HG03135 (cell line): ENCODE measurements around the gene WRAP73.

Experiments used
- ATAC-seq: cut with Tn5 transposase; IDR thresholded peaks from one replicate; pipeline ENCODE4 v1.9.1; 2021; ENCODE audit warnings: mild to moderate bottlenecking, moderate library complexity; ENCODE audit not compliant: unreplicated experiment

WRAP73 gene

DNA sequence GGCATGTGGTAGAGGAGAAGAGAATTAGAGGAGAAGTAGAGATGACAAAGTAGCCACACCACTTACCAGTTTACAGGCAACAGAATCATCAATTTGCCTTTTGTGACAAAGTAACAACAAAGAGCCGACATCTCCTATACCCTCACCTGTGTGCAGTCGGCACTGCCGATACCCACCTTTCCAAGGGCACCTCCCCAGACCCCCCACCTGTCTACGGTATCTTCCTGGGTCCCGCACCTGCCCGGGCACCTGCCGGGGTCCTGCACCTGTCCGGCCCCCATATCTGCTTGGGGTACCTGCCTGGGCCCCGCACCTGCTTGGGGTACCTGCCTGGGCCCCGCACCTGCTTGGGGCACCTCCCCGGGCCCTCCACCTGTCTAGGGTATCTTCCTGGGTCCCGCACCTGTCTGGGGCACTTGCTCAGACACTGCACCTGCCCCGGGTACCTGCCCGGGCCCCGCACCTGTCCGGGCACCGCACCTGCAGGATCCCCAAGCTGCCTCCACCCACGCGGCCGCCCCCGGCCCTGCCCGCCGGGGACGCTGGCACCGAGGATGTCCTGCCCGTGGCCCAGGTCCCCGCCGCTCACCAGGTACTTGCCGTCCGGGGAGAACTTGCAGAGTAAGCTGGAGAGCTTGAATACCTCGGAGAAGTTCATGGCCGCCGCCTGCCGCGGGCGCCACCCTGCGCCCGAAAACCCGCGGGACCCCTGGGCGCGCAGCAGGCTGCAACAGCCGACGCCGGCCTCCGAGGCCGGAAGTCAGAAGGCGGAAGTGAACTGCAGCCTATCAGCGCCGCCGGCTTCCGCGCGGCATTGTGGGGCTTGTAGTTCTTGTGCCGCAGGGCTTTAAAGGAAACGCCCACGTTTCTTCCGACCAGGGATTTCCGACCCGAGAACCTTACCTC lies at the start of gene WRAP73:
Gene WRAP73, minus strand, starts transcription at position 762 of the 906 bp plus-strand sequence. Its CDS starts 104 bp downstream, at position 658.
- ATAC-seq = peak; percentile 71

- ATAC-seq = no peak
Observed at GRCh38 chr1:3699596-3699995, 49.7 kb upstream of the WRAP73 start.

DNA sequence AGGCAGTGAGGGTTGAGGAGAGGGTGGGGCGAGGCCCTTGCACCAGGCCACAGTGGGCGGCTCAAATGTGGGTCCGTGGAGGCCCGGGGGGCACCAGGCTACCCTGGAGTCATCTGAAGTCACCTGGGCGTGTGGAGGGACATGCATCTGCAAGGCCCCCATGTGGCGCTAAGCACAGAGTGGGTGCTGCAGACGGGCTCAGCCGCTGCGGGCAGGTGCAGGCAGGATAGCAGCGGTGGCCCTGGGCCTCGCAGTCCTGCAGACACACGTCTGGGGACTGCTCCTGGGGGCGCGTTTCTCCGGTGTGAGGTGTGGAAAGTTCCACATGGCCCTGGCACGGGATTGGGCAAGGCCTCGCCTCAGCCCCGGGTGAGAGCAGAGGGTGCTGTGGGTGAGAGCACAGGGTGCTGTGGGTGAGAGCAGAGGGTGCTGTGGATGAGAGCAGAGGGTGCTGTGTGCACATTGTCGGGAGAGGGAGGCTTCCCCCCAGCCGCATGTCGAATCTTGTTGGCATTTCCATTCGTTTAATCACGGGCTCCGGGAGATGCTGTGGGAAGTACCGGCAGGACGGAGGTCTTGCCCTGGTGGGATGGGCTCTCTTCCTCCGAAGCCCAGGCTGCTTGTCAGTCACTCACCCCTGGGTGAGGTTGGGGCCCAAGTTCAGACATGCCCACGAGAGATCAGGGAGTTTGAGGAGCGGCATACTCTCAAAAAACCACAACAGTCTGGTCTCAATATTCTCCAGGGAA lies 48.9 kb upstream of the WRAP73 start:
- ATAC-seq = no peak

GRCh38 chr1:3697810-3698209 lies 47.9 kb upstream of the WRAP73 start:
- no peak for ATAC-seq

DNA sequence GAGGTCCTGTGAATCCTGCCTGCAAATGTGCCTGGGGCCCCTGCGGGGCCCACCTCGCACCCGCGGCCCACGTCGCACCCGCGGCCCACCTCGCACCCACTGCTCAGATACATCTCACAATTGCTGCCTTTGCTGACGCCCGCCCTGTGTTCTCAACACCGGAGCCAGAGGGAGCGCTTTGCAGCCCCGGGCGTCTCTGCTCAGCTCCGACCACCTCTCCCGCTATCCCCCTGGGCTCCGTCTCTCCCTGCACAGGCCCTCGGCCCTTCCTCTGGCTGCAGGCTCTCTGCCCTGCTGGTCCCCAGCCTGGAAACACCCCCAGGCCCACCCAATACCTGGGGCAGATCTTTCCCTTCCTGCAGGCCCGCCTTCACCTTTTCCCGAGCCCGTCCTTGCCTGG lies 47.2 kb upstream of the WRAP73 start:
- ATAC-seq = no peak

DNA sequence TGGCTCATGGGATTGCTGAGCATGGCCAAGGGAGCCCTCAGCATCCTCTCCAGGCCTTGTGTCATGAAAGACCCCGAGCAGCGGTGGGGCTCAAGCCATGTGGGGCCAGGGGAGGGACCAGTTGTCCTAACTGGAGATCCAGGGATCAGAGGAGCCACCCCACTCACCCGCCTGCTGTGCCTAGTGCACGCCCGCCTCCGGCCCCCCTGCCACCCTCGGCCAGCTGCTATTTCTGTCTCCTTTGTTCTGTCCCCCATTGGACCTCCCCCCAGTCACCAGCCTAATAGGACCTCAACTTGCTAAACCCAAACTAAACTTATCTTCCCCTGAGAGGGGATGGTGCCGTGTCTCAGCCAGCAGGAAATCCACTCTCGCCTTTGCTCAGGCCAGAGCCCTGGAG lies 46.8 kb upstream of the WRAP73 start:
- ATAC-seq = no peak

DNA sequence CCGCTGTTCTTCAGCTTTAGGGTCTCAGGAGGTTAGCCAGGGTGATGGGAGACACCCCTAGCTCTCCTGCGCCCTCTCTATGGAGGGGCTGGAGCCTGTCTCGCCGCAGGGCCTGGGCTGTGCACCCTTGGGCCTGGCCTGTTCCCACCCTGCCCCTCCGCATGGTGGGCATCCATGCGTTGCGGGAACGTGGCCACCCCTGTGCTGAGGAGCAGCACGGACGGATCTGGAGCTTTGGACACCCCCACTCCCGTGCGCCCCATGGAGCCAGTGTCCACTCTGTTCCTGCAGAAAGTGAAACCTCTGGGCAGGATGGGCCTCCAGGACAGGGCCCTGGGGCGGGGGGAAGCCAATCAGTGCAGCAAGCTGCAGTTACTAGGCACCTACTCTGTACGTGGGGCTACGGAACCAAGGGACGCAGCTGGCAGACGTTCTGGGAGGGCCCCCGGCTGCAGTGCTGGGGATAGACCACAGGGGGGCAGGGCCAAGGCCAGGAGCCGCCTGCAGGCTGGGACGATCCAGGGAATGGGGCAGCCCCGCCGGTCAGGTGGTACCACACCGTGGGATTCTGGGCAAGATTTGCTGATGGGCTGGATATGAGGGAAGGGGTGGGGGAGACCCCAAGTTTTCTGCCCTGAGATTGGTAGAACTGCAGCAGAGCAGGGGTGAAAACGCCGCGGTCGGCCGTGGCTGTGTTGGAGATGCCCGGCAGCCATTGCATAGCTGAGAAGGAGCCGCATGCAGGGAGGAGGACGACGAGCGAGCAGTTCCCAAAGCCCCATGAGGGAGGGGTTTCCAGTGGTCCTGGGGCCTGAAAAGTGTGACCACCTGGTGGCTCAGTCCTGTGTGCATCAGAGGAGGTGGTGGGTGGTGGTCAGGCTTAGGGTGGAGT lies 45.7 kb upstream of the WRAP73 start:
- ATAC-seq = no peak

GRCh38 chr1:3693321-3693720 lies 43.4 kb upstream of the WRAP73 start:
- ATAC-seq = no peak

DNA sequence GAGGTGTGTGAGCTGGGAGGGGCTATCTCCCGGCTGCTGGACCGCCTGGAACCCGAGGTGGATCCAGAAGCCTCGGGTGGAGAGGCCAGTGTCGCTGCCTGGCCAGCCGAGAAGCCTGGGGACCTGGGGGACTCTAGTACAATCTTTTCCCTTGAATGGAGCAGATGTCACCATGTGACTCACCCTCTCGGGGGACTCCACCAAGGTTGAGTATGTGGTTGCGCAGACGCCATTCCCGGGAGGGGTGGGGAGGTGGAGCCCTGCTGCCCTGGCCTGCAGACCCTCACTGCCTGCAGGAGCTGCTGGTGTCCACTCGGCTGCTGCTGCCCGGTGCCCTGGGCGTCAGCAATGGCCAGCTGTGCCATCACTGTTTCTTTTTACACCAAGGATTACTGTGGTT lies 42.7 kb upstream of the WRAP73 start:
- ATAC-seq = no peak

GRCh38 chr1:3691421-3692204 lies 41.7 kb upstream of the WRAP73 start:
- no peak for ATAC-seq

DNA sequence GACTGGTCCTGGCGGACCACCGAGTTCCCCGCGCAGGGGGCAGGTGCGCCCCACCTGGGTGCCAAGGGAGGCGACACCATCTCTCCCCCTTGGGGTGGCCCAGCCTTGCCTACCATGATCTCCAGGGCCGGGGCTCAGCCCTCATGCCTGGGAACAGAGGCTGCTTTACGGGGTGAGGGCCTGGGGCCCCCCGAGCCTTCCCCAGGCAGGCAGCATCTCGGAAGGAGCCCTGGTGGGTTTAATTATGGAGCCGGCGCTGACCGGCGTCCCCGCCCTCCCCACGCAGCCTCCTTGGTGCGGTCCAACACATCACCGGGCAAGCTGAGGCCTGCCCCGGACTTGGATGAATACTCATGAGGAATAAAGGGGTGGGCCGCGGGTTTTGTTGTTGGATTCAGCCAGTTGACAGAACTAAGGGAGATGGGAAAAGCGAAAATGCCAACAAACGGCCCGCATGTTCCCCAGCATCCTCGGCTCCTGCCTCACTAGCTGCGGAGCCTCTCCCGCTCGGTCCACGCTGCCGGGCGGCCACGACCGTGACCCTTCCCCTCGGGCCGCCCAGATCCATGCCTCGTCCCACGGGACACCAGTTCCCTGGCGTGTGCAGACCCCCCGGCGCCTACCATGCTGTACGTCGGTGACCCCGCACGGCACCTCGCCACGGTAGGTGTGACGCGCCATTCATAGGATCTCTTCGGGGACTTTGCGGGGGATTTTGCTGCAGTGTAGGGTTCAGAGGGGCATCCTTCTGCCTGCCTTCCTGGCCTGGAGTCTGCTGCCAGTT lies 40.6 kb upstream of the WRAP73 start:
- ATAC-seq = no peak

DNA sequence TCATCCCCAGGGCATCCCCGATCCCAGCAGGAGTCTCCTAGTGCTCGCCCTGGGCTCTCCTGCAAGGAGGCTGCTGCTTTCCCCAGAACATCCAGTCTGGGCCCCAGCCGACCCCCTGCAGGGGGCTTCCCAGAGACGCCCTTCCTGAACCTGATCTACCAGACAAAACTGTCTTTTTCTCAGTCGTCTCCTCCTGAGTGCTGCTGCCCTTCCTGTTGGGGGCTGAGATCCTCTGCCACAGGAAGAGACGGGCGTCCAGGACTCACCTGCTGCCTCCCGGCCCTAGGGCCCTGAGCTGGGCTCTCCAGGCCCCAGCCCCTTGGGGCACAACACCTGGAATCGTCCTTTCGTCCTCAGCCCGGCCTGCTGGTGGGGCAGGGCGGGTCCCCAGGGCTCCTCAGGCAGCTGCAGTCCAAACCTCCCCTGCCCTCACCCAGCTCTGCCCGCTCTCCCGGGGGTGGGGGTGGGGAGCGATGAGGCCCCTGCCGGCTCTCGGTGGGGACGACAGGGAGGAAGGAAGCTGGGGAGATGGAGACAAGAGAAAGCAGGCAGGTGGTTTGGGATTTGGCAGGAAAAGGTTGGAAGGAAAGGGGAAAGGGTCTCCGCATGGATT lies 39.3 kb upstream of the WRAP73 start:
- ATAC-seq = no peak

DNA sequence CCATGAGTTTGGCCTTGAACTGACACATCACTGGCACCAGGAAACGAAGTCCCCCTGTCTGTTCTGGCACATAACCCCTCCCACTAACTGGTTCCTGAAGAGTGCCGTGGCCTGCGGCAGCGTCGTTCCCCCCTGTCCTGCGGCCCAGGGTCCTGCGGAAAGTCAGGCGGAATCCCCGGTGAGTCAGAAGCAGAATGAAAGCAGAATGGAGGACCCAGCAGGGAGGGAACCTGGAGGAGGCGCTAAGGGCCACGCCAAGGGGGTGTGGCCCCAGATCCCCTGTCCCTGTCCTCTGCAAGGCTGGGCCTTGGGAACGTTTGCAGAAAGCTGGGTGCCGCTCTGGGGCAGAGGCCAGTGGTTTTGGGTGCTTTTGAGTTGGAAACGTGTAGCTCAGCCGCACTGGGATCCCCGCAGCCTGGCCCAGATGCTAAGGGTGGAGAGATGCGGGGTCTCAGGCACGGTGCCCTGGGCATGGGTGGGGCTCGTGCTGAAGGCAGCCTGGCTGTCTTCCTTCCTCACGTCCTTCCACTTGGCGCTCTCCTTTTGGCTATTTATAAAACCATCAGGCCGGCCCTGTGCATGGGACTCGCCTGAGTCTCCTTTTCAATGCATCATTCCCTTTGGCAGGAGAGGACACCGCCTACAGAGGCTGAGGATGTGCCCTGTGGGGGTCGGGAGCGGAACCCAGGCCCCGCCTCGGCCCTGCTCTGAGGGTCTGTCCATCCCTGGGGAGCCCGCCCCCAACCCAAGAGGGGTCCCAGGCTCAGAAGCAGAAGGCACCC lies 38.6 kb upstream of the WRAP73 start:
- ATAC-seq = no peak

DNA sequence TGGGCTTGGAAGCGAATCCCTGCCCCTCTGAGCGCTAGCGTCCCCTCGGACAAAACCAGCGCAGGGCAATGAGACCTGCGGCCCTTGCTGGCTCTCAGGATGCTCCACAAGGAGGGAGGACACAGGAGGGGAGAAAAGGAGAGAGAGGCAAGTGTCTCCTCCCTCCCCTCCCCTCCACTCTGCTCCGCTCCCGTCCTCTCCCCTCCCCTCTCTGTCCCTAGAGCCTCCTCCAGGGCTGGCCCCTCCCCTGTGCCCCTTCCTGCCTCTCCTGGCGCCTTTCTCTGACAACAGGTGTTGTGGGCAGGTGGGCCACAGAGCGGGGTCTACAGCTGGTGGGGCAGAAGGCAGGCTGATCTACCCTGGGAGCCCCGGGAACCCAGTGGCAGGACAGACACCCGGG lies 37.6 kb upstream of the WRAP73 start:
- ATAC-seq = no peak

DNA sequence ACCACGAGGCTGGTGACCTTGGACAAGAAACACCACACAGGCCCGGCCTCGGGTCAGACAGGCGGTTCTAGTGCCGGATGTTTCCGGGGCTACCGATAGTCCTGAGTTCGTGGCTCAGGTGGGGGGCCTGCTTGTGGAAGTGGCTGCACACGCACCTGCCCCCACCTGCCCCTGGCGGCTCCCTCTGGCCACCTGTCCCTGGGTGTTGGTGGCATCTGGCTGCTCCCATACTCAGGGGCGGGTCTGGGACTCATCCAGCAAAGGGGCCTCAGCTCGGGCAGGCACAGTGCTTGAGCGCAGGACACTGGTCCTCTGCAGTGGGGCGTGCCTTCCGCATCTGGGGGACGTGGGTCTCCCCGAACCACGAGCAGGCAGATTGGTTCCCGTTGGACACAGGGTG lies 36.0 kb upstream of the WRAP73 start:
- no peak for ATAC-seq

DNA sequence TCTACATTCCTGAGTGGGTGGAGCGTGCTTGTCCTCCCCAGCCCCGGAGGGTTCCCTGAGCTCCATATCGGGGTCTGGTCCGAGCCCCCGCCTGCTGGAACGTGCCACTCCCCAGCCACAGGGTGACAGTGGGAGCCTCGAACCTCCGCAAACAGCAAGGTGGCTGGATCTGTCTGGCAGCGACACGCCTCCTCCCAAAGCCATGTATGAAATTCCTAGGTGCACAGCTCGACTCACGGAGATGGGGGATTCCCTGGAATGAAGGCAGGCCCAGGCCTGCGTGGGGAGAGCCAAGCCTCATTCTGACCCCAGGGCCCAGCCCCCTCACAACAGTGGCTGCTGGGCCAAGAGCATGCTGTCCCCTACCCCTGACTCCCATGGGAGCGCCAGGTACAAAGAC lies 35.3 kb upstream of the WRAP73 start:
- no peak for ATAC-seq

- ATAC-seq = no peak
Observed at GRCh38 chr1:3683992-3684391, 34.1 kb upstream of the WRAP73 start.

- no peak for ATAC-seq
Observed at GRCh38 chr1:3683197-3683596, 33.3 kb upstream of the WRAP73 start.
